Activated CD4-positive, alpha-beta T cell treated with anti-CD3 and anti-CD28 coated beads, Interleukin-2, amount 50 U/mL, for 1 hour (primary cell): Measurements from ENCODE around the gene MILR1.
"Not testable (repeated sequence)": the region's sequence is repeated elsewhere in the genome, so short reads cannot be mapped to it uniquely, and the experiment has no call there.

Experiments used
- DNase-seq: peaks from one replicate; pipeline ENCODE4 v3.0.0-alpha.2; 2020

MILR1 gene, protein sequence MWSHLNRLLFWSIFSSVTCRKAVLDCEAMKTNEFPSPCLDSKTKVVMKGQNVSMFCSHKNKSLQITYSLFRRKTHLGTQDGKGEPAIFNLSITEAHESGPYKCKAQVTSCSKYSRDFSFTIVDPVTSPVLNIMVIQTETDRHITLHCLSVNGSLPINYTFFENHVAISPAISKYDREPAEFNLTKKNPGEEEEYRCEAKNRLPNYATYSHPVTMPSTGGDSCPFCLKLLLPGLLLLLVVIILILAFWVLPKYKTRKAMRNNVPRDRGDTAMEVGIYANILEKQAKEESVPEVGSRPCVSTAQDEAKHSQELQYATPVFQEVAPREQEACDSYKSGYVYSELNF

DNA sequence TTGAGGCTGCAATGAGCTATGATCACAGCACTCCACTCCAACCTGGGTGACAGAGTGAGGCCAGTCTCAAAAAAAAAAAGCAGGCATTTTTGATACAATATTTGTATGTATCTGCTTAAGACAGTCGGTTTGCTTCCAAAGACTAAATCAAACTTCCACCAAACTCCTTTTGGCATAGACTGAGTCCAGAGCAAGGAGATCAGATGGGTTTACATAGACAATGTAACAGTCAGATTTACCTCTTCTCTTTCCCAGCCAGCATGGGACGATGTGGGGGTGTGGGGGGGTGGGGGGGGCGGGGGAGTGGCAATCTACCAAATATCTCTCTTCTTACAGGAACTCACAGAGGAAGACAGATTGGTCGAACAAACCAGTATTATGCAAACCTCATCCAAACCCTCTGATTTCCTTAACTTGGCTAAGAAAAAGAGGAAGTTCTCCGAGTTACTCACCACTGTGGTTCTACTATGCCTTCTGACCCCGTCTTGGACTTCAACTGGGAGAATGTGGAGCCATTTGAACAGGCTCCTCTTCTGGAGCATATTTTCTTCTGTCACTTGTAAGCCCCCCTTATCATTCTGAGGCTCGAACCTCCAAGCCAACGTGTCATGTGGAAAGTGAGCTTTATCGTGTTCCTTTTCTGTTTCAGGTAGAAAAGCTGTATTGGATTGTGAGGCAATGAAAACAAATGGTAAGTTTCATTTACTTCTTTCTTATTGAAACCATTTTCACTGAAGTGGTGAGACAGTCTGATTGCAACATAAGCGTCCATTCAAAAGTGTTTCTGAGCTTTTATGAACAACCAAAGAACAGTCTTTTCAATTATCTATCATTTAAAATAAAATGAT is at the start of gene MILR1:
Gene MILR1, plus strand, starts transcription at position 451 of the 848 bp plus-strand sequence. Its CDS starts 54 bp downstream, at position 505.
- no peak for DNase-seq

DNA sequence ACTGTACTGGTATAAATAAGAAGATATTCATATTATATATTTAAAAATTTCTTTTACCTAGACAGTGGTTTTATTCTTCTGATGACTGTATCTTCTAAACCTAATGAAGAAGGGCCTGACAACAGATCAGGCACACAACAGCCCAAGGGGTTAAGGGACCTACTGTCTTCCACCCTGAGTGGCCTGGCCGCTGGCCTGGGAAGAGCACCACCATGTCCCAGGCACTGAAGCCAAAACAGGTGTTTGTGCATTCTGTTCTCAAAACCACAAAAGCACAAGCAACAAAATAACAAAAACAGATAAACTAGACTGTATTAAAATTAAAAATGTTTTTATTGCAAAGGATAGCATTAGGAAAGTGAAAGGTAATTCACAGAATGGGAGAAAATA is 49.2 kb upstream of the MILR1 start:
- DNase-seq: no peak

DNA sequence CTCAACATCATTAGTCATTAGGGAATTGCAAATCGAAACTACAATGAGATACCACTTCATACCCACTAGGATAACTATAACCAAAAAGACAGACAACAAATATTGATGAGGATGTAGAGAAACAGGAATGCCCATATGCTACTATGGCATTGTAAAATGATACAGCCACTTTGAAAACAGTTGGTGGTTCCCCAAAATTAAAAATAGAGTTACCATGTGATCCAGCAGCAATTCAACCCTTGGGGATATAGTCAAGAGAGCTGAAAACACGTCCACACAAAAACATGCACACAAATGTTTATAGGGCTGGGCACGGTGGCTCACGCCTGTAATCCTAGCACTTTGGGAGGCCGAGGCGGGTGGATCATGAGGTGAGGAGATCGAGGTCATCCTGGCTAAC is 48.3 kb upstream of the MILR1 start:
- no peak for DNase-seq

DNA sequence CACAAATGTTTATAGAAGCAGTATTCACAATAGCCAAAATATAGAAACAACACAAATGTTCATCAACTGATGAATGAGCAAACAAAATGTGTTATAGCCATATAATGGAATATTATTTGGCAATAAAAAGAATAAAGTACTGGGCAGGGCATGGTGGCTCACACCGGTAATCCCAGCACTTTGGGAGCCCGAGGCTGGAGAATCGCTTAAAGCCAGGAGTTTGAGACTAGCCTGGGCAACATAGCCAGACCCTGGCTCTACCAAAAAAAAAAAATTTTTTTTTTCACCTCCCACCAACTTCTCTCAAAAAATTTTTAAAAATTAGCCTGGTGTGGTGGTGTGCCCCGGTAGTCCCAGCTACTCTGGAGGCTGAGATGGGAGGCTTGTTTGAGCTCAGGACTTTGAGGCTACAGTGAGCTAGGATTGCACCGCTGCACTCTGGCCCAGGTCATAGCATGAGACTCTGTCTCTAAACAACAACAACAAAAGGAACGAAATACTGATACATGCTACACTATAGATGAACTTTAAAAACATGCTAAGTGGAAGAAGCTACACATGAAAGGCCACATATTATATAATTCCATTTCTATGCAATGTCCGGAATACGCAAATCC is 47.6 kb upstream of the MILR1 start:
- DNase-seq: no peak

DNA sequence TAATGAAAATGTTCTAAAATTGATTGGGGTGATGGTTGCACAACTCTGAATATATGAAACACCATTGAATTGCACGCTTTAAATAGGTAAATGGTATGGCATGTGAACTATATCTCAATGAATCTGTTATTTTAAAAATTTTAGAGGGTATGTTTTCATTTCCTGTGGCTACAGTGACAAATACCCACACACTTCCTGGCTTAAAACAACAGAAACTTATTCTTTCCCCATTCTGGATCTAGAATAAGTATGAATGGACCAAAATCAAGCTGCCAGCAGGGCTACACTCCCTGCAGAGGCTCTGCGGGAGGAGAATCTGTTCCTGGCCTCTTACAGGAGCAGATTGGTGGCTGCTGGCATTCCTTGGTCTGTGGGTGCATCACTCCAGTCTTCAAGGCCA is 47.0 kb upstream of the MILR1 start:
- DNase-seq: no peak

DNA sequence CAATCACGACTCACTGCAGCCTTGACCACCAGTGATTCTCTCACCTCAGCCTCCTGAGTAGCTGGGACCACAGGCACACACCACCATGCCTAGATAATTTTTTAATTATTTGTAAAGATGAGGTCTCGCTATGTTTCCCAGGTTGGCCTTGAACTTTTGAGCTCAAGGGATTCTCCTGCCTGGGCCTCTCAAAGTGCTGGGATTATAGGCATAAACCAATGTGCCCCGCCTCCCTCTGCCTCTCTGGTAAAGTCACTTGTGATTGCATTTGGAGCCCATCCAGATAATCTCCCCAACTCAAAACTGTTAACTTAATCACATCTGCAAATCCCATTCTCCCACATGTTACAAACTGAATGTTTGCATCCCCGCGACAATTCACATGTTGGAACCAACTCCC is 46.4 kb upstream of the MILR1 start:
- DNase-seq: no peak

DNA sequence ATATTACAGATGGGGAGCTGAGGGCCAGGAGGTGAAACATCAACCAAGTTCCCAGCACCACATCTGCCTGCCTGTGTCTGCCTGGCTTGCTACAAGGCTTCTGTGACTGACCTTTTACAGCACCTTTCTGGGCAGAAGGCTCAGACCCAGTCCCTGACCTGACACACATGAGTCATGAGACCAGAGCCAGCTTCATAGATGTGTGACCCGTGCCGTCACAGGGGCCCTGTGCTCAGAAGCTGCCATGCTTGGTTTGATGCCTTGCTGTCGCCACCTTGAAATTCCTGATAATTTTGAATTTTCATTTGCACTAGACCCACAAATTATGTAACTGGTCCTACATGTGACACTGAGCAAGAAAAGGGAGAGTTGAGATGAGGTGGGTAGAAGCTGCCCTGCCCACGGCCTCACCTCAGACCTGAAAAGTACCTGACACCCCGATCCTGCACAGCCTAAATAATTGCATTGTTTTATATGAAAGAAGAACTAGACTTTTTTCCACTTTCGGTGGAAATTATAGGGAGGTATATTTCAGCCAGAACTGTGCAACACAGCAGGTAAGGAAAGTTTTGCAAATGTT is 44.9 kb upstream of the MILR1 start:
- no peak for DNase-seq

DNA sequence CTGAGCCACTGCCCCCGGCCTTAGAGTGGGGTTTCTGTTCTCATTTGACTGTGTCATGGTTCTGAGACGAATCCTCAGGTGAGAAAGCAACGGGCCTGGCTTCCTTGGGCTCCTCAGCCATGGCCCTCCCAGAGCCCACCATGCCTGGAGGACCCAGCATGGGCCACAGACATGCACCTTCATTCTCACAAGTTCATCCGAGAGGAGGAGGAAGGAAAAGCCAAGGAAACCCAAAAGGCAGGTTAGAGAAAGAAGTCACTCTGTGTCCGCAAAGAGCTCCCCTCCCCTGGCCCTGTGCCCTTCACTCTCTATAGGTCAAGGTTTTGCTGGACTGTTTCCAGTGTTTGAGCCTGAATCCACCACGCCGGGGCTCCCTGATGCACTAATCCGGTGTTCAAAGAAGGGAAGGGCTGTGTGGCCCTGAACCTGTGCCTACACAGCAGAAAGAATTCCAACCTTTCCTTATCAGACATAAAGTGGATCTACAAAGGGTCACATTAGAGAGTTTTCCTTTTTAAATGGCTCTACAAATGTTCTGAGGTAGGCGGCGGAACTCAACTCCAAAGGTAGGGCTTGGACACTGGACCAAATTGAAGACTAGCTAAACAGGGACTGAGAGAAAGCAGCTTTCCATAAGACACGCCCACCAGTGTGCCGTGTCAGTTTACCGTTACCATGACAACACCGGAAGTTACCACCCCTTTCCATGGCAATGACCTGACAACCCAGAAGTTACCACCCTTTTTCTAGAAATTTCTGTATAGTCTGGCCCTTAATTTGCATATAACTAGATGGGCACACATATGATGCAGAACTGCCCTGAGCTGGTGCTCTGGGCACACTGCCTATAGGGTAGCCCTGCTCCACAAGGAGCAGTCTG is 42.4 kb upstream of the MILR1 start:
- no peak for DNase-seq

DNA sequence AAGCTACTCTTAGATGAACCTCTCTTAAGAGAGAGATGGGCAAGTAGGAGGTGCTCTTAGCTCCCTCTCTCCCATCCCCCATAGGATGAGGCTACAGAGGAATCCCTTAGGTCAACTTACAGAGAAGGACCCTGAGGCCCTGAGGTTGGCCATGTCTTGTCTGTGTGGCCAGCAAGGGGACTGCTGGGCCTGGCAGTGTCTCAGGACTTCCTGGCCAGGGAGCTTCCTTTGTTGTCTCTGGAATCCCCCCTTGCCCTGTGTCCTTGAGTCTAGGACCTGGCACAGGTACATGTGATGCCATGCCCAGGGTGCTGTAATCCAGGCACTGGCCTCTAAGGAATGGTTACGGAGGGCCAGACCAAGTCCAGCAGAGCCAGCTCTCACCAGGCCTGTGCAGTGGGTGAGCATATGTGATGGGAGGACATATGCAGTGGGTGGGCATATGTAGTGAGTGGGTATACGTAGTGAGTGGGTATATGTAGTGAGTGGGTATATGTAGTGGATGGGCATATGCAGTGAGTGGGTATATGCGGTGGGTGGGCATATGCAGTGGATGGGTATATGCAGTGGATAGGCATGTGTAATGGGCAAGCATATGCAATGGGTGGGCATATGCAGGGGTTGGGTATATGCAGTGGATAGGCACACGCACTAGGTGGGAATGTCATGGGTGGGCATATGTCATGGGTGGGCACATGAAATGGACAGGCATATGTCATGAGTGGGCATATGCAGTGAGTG is 38.0 kb upstream of the MILR1 start:
- no peak for DNase-seq

DNA sequence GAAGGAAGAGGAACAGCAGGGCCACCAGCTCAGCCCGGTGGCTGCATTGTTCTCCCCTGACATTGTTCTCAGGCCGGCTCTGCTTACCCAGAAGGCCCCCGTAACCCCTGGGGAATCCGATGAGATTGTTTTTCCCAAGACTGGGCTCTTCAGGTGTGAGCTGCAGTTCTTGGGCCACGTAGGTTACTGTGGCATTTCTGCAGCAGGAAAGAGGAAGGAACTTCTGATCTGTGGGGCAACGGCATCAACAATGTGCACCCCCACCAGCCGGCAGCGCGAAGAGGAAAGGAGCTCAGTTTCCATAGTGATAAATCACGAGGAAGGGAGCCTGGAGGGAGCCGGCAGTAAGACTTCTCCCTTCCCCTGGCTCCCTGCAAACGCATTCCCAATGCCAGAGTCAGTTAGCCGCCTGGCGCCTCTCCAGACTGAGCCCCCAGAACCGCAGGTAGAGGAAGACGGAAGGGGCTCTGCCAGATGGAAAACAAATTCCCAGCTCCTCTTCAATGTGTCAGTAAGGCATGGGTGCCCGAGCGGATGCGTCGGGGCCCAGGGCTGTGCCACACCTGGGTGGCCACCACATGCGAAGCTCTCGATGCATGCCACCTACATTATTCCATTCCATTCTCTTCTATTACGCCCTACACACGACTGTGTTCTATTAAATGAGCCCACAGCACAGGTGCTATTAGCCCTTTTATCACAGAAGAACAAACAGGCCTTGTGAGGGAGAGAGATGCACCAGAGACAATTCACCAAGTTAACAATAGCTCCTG is 36.7 kb upstream of the MILR1 start:
- DNase-seq: no peak

DNA sequence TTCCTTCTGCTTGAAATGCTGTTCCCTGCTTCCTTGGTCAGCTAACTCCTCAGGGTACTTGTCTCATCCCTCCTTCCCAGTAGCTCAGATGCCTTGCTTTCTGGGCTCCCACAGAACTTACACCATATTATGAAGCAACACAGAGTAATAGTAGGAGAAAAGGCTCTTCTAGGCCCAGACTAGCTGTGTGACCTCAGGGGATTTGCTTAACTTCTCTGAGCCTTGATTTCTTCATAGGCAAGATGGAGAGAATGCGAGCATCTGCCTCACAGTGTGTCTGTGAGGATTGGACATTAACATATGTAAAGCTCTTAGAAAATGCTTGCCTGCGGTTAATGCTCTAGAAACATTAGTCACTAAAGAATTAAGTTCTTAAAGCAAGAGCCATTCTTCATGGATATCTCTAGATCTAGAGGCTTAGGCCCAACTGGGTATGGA is 36.0 kb upstream of the MILR1 start:
- no peak for DNase-seq

DNA sequence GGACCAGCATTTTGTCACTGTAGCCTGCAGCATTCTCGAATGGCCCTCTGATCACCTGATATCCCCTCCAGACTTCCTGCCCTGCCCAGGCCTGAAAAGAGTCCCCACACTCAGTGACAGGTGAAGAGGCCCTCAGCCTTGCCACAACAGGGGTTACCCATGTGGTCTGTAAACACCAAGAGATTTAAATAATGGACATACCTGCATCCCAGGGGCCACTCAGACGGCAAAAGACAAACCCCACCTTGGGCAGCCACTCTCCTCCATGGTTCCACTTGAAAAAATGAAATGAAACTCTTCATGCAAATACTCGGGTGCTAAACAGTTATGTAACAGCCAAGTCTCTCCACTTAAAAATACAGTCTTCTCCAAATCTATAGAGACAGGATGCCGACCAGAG is 35.4 kb upstream of the MILR1 start:
- no peak for DNase-seq

DNA sequence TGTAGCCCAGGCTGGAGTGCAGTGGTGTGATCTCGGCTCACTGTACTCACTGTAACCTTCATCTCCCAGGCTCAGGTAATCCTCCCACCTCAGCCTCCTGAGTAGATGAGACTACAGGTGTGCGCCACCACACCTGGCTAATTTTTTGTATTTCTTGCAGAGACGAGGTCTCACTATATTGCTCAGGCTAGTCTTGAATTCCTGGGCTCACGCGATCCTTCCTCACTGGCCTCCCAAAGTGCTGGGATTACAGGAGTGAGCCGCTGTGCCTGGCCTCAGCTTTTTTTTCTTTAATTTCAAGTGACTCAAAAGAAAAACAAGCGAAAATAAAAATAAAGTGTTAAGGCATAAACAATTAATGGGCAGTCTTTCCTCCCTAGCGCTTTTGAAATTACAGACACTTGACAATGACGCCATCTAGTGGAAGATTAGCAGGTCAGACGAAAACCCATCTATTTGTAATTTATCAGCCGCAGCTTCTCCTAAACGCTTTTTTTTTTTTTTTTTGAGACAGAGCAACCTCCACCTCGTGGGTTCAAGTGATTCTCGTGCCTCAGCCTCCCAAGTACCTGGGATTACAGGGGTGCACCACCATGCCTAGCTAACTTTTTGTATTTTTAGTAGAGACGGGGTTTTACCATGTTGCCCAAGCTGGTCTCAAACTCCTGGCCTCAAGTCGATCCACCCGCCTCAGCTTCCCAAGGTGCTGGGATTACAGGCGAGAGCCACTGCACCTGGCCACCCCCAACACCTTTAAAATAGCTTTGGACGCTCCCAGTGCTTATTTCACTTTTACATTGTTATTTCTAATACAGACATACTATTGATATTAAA is 30.2 kb upstream of the MILR1 start:
- no peak for DNase-seq

DNA sequence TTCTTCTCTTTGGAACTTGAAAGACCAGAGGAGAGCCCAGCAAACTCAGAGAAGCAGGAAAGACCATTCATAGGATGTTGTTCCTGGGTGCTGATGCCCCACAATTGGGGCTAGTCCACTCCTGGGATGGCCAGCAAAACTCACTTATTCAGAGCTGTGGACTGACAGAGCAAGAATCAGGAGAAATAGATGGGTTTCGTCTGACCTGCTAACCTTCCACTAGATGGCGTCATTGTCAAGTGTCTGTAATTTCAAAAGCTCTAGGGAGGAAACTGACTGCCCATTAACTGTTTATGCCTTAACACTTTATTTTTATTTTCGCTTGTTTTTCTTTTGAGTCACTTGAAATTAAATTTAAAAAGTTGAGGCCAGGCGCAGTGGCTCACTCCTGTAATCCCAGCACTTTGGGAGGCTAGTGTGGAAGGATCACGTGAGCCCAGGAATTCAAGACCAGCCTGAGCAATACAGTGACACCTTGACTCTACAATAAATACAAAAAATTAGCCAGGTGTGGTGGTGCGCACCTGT is 28.7 kb upstream of the MILR1 start:
- no peak for DNase-seq

DNA sequence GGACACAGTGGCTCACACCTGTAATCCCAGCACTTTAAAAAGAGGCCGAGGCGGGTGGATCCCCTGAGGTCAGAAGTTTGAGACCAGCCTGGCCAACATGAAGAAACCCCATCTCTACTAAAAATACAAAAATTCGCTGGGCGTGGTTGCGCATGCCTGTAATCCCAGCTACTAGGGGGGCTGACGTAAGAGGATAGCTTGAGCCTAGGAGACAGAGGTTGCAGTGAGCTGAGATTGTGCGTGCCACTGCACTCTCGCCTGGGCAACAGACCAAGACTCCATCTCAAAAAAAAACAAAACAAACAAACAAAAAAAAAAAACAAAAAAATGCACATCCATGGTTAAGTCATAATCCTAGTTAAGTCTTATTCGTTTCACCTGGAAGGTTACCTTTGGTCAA is 26.8 kb upstream of the MILR1 start:
- not testable (repeated sequence) for DNase-seq

DNA sequence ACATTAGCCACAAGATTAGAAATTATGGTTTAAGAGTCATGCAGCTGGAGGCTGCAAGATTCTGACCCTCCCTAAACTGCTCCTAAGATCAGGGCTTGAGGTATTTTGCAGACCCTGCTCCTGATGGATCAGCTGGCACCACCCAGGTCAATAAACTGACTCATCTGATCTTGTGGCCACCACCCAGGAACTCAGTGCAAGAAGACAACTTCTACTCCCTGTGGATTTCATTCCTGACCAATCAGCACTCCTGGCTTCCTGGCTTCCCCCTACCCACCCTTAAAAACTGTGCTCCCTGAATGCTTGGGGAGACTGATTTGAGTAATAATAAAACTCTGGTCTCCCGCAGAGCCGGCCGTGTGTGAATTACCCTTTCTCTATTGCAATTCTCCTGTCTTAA is 25.0 kb upstream of the MILR1 start:
- DNase-seq: no peak

DNA sequence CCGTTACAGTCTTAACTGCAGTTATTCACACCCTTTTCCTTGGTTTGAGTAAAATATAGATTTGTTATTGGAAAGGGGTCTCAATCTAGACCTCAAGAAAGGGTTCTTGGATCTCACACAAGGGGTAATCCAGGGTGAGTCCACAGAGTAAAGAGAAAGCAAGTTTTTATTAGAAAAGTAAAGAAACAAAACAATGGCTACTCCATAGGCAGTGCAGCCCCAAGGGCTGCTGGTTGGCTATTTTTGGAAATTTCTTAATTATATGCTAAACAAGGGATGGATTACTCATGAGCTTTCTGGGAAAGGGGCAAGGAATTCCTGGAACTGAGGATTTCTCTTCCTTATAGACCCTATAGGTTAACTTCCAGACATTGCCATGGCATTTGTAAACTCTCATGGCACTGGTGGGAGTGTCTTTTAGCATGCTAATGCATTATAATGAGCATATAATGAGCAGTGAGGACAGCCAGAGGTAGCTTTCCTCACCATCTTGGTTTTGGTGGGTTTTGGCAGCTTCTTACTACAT is 24.5 kb upstream of the MILR1 start:
- no peak for DNase-seq

DNA sequence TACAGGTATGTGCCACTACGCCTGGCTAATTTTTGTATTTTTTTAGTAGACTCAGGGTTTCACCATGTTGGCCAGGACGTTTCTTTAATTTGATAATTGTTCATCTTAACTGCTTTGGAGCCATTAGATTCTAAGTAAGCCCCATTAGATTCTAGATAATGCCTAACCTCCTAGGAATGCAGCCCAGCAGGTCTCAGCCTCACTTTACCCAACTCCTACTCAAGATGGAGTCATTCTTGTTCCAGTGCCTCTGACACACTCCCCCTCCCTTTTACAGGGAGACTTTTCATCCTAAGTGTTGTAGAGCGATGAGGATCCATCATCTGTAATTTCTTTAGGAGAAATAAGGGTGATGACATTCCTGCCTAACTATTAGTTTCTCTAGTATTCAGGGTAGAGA is 23.7 kb upstream of the MILR1 start:
- no peak for DNase-seq

DNA sequence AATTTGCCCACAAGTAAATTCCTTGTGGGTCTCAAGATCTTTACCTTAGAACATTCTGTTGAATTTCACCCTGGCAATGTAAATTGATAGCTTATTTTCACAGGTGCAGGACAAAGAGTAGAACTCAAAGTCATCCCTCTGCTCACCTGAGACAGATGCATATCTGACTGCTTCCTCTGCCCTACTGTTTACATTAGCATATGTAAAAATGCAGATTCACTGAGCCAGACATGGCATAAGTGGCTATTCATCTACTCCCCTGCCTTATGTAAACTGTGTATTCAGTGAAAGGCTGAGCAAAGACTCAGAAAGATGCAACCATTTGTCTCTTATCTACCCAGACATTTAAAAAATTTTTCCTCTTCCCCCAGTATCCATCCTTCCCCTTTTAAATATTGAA is 22.3 kb upstream of the MILR1 start:
- DNase-seq: no peak
